Stimulated activated naive CD4-positive, alpha-beta T cell treated with Interleukin-2 at 50 U/mL for 16 hours (primary cell): Measurements from ENCODE around the gene ATR.
"Not testable (repeated sequence)": the region's sequence is repeated elsewhere in the genome, so short reads cannot be mapped to it uniquely, and the experiment has no call there.

Experiments used
- DNase-seq: peaks from one replicate; lab custom pipeline; 2025; lab: John Stamatoyannopoulos, UW

The ATR gene

DNA sequence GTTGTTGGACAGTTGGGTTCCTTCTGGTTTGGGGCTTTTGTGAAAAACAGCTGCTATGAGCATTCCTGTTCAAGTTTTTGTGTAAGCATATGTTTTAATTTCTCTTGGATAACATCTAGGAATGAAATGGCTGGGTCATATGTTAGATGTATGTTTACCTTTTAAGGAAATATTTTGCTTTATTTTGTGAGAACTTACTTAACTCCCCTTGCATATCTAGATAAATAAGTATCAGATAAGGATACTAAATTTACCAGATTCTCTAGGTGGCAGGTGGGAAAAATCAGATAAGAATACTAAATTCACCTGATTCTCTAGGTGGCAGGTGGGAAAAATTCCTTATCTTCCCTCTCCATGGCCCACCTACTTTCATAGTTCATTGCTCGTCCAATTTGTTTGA lies 16.6 kb upstream of the ATR start:
- DNase-seq: no peak

DNA sequence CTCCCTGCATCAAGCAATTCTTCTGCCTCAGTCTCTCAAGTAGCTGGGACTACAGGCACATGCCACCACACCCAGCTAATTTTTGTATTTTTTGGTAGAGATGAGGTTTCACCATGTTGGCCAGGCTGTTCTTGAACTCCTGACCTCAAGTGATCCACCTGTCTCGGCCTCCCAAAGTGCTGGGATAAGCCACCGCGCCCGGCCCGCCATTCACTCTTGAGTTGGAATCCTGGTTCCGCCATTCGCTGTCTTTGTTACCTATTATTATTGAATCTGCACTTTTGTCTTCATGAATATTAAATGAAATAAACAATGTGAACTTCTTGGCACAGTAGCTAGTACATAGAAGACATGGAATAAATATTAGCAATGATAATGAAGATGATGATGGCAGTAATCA lies 13.7 kb upstream of the ATR start:
- not testable (repeated sequence) for DNase-seq

GRCh38 chr3:142588703-142589102 lies 10.2 kb upstream of the ATR start:
- DNase-seq: no peak

DNA sequence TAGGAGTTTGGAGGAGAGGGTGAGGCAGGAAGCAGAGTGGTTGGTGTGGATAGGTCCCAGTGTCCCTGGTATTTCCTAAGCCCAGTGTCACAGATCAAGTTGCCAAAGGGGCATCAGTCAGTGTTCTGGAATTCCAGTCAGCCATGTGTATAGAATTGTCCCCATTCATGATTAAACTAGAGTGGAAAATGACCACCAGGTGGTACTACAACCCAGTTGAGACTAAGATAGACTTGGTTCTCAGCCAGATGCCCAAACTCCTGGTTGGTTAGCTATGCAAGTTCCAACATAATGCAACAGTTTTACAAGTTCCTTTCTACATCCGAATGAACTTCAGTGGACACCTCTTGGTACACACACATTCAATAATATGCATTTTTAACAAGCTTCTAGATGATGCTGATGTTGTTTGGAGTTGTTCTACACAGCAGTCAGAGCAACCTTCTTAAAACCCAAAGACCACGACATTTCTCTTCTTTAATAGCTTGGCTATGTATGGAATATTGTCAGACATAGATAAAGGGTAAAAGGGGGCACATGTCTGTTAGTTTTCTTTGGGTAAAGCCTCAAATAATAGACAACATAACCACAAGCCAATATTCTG lies 8.4 kb upstream of the ATR start:
- DNase-seq: no peak

DNA sequence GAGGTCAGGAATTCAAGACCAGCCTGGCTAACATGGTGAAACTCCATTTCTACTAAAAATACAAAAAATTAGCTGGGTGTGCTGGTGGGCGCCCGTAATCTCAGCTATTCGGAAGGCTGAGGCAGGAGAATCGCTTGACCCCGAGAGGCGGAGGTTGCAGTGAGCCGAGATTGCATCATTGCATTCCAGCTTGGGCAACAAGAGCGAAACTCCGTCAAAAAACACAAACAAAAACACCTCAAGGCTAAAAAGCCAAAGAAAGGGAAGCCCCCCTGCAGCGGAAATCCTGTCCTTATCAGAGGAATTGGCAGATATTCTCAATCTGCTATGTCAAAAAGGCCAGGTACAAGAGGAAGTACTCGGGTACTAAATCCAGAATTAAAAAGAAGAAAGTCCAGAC lies 2.5 kb upstream of the ATR start:
- DNase-seq: not testable (repeated sequence)

- DNase-seq: no peak
These were observed 1.5 kb upstream of the ATR start for GRCh38 chr3:142580061-142580423.

DNA sequence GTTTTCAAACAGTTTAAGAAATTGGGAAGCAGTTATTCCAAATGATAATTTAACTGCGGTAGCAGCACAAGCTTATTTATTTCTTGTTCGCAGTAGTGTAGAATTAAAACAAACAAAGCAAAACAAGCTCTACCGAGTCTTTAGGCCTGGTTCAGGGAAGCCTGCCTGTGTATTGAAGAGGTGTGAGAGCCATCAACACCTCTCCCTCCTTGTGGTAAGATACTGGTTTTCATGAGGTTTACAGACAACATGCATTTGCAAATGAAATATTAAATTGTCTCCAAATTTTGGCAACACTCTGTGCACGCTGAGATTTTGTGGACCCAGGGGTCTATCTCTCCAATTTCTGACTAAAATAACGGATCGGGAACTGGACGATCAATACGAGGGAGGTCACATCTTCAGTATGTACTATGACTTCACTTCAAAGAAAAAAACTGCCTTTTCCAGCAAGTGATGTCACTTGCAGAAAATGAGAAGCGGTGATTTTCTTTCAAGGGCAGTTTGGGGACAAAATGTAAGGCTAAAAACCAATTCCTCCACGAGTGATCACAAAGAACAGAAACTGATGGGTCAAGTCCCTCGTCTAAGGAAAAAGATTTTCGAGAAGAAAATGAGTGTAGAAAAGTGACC lies 721 bp downstream of the ATR start:
- DNase-seq: no peak

DNA sequence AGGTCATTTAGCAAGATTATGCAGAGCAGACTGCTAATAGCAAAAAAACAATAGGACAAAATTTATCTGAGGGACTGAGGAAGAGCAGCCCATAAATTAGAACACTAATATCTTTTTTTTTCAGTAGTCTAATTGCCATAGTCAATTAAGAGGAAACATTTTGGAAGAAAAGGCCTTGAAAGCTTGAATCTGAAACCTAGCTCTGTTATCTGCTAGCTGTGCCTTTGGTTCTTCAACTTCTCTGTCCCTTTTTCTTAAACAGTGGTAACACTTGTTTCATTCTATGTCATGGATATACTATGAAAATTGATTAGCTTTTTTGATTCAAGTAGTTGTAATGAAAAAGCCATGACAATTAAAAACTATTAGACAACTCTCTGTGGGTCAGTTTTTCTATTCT lies 1.7 kb downstream of the ATR start:
- no peak for DNase-seq

- no peak for DNase-seq
These were observed 3.9 kb downstream of the ATR start for GRCh38 chr3:142574665-142575064.

DNA sequence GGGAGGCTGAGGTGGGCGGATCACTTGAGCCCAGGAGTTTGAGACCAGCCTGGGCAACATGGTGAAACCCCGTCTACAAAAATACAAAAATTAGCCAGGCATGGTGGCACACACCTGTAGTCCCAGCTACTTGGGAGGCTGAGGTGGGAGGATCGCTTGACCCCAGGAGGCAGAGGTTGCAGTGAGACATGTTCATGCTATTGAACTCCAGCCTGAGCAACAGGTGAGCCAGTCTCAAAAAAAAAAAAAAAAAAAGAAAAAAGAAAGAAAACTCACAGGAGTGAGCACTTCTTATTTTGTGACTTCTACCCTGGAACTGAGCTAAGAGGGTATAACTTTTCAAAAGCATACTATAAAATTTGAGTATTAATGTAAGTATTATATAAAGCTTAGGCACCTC lies 4.3 kb downstream of the ATR start:
- DNase-seq: not testable (repeated sequence)

DNA sequence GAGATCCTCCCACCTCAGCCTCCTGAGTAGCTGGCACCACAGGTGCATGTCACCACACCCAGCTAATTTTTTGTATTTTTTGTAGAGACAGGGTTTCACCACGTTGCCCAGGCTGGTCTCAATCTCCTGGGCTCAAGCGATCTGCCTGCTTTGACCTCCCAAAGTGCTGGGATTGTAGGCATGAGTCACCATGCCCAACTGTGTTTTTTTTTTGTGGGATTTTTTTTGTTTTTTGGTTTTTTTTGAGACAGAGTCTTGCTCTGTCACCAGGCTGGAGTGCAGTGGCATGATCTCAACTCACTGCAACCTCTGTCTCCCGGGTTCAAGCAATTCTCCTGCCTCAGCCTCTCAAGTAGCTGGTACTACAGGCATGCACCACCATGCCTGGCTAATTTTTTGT lies 9.1 kb downstream of the ATR start:
- not testable (repeated sequence) for DNase-seq

GRCh38 chr3:142568393-142569017 lies 10.0 kb downstream of the ATR start:
- no peak for DNase-seq

- DNase-seq: no peak
These were observed 12.4 kb downstream of the ATR start for GRCh38 chr3:142566096-142566495.

DNA sequence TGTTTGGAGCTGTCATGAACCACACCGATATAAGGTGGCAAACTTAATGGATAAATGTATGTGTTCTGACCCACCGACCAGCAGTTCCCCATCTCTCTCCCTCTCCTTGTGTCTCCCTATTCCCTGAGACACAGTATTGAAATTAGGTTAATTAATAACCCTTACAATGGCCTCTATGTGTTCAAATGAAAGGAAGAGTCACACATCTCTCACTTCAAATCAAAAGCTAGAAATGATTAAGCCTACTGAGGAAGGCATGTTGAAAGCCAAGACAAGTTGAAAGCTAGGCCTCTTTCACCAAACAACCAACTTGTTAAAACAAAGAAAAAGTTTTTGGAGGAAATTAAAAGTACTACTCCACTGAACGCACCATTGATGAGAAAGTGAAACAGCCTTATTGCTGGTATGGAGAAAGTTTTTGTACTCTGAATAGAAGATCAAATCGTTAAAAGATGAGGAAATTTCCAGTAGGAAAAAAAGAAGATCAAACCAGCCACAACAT lies 15.0 kb downstream of the ATR start:
- DNase-seq: no peak

DNA sequence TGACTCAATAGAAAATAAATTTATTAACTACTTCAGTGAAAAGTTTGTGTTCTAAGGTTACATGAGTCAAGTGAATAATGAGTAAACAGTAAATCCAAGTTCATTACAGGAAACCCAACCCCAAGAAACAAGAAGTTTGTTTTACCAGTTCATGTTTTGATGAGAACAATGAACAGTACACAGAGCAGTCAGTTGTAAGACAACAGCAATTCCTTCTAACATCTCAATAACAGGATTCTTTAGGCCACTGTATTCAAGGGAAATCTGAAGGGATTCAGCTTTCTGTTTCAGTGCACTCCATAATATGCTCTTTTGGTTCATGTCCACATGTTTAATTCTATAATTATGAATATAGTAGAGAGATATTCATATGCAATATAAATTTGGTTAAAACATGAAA lies 18.4 kb downstream of the ATR start:
- DNase-seq: no peak

DNA sequence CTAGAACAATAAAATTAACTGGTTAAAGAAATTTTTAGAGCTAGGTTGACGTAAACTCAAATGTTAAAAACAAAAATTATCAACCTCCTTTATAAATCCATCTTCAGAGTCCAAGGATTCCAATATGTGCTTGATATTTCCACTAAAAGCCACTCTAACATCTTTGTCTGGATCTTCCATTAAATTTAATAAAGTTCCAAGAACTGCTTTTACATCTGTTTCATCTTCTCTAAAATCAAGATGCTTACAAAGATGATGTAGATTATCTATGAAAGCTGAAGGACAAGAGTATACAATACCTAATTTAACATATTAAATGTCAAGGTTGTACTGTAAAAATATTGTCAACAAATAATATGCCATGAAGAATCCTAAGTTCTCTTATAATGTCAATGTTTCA lies 24.8 kb downstream of the ATR start:
- no peak for DNase-seq

- not testable (repeated sequence) for DNase-seq
These were observed 26.0 kb downstream of the ATR start for GRCh38 chr3:142552579-142552978.

DNA sequence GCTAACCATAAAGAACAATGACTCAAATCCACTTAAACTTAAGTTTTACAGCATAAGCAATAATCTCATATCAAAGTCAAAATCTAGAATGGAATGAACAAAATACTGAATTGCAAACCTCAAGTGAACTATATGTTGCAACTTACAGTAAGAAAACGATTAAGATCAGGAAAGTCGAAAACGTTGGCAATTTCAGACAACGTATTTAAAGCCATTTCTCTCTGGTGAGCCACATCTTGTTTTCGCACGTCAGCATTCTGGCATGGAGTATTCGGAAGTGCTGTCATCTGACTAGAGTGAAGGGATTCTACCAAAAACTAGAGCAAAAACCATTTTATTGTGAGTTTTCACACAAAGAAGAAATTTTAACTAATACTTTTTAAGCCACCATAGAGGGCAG lies 28.5 kb downstream of the ATR start:
- DNase-seq: no peak

GRCh38 chr3:142543307-142543706 lies 35.2 kb downstream of the ATR start:
- no peak for DNase-seq

GRCh38 chr3:142542054-142542453 lies 36.5 kb downstream of the ATR start:
- no peak for DNase-seq

GRCh38 chr3:142536519-142536918 lies 42.0 kb downstream of the ATR start:
- DNase-seq: no peak

DNA sequence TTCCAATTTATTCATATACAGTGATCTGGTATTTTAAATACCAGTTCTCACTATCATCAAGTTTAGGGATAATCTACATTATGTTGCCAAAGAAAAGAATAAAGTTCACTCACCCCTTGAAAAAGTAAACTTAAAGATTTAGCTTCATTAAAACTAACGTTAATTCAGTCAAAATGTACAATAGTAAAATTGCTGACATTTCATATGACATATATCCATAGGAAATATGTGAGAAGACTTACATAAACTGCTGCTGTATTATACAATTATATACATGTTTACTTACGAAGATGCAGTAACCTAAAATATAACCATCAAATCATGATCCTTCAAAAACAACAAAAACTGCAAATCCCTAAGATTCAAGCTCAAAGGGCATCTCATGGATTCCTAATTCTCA lies 44.0 kb downstream of the ATR start:
- no peak for DNase-seq

DNA sequence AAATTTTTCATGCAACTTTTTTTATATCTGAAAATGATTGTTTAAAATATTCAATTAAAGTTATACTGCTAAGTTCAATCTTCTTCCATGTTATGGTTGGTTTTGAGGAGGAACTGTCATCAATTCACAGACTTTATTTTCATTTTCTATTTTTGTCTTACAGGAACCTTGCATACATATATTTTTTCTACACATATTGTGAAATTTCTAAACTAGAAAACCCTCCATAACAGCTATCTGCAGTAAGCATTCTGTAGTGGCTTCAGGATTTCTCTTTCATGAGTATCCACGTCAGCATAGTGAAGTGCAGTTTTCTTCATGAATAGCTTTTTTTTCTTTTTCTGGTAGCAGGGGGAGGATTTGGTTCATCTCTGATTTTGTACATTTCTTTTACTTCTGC lies 48.2 kb downstream of the ATR start:
- no peak for DNase-seq
